SIG-M5 treated with dmso at 0.1 percent for 504 hours (cell line): ENCODE measurements around the gene PPP1R1B.

Experiments
- DNase-seq: peaks from one replicate; lab custom pipeline; 2025; ENCODE audit not compliant: unreplicated experiment; lab: John Stamatoyannopoulos, UW

Gene PPP1R1B

GRCh38 chr17:39631403-39631802 lies 4.7 kb downstream of the PPP1R1B start:
- no peak for DNase-seq

GRCh38 chr17:39632153-39632941 lies 5.6 kb downstream of the PPP1R1B start:
- DNase-seq = no peak

DNA sequence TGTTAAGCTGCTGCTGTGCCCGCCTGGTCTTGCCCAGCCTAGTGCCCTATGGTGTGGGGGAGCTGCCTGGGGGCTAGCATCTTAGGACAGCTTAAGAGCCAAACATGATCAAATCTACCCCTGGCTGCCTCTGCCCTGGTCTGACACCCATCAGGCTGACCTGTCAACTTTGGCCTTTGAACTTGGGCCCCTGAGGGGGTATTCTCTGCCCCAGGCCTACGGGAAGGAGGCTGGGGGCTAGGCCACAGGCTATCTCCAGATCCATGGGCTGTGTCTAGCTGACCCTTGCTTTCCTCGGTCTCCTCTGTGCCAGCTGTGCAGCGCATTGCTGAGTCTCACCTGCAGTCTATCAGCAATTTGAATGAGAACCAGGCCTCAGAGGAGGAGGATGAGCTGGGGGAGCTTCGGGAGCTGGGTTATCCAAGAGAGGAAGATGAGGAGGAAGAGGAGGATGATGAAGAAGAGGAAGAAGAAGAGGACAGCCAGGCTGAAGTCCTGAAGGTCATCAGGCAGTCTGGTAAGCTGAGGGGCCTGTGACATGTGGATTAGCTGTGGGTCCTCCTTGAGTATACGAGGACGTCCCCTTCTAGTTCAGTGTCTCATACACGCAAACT lies 6.9 kb downstream of the PPP1R1B start:
- no peak for DNase-seq

GRCh38 chr17:39634384-39634871 lies 7.7 kb downstream of the PPP1R1B start:
- DNase-seq = peak; percentile 61

- DNase-seq = no peak
These were observed 8.9 kb downstream of the PPP1R1B start for GRCh38 chr17:39635614-39636176.

- peak; percentile 32 for DNase-seq
These were observed 9.8 kb downstream of the PPP1R1B start for GRCh38 chr17:39636587-39636926.

GRCh38 chr17:39636927-39637736 lies 10.4 kb downstream of the PPP1R1B start, which contains the start of gene STARD3:
Gene STARD3, plus strand, starts transcription at chr17:39637144. Its CDS starts 16,388 bp downstream, at chr17:39653532.
- DNase-seq = peak; percentile 82

DNA sequence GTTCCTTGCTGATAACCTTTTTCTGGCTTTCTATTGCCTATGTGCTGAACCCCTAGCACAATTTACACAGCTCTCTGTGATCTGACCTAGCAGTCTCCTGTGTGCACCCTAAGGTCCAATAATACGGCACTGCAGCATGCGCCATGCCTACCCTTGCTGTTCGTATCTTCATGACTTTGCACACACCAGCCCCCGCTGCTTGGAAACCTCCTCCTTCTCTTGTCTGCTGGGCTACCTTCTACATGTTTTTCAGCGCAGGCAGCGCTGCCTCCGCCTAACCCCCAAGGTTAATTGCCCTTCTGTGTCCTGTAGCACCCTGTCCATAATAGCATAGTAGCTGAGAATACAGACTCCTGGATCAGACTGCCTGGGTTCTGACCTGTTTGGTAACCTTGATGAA lies 11.6 kb downstream of the PPP1R1B start:
- no peak for DNase-seq

DNA sequence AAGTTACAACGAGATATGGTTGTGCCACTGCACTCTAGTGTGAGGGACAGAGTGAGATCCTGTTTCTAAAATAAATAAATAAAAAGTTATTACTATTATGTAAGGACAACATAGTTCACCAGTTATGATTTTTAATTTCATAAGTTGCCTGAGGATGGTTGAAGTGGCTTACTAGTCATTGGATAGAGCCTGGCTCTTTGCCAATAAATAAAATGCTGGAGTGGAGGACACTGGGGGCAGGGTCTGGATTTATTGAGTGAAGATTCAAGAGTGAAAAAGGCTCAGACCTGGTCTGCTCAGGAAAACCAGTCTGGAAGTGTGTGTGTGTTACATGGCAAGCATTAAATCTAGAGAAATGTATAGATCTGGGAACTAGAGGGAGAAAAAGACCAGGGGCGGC lies 12.3 kb downstream of the PPP1R1B start:
- DNase-seq = no peak

DNA sequence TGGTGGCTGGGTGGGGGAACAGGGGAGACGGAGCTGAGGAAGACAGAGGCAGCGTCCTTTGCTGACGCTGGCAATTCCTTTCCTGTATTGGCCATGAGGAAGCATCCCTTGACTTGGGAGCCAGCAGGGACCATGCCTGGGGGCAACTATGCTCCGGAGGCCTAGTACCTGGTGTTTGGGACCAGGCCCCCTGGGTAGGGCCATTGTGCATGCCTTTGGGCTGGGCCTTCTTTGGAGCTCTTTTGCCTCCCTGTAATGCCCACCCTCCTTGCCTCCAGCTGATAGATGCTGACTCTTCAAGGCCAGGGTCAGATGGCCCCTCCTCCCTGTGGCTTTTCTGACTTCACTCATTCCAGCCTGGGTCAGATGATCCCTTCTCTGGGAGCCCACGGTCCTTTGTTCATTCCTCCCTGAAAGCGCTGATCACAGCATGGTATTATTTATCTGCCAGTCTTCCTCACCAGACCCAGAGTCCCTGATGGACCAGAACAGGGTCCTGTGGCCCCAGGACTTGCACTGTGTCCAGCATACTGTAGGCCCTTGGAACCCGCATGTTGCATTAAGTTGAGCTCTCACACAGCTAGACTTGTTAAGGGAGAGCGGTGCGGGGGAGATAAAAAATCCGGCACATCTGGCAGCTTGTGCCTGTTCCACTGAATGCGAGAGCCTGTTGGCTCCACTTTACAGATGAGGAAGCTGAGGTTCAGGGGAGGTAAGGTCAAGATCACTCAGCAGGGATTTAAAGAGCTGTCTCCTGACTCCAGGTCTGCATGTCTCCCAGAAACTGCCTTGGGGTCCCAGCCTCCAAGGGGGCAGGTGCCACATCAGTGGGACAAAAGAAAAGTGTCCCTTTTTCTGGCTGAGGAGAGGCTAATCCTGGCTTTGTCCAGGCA lies 13.1 kb downstream of the PPP1R1B start:
- no peak for DNase-seq

DNA sequence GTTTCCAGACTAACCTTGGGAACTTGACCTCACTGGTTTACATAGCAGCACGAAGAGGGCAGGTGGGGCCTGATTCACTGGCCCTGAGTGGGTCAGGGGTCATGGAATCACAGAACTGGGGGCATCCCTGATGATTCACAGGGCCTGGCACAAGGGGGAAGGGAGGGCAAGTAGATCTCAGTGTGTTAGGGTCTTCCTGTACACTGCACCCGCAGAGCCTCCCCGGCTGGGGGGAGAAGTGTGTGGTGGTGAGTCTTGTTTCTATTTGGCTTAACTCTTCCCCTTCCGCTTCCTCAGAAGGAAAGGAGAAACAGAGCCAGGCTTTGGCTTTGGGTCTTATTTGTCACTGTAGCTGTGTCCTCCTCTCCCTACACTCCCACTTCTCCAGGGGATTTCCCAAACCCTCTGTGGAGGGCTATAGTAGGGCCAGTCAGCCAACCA lies 13.9 kb downstream of the PPP1R1B start:
- DNase-seq = no peak

GRCh38 chr17:39641097-39641496 lies 14.3 kb downstream of the PPP1R1B start:
- no peak for DNase-seq

GRCh38 chr17:39641883-39642282 lies 15.1 kb downstream of the PPP1R1B start:
- no peak for DNase-seq

DNA sequence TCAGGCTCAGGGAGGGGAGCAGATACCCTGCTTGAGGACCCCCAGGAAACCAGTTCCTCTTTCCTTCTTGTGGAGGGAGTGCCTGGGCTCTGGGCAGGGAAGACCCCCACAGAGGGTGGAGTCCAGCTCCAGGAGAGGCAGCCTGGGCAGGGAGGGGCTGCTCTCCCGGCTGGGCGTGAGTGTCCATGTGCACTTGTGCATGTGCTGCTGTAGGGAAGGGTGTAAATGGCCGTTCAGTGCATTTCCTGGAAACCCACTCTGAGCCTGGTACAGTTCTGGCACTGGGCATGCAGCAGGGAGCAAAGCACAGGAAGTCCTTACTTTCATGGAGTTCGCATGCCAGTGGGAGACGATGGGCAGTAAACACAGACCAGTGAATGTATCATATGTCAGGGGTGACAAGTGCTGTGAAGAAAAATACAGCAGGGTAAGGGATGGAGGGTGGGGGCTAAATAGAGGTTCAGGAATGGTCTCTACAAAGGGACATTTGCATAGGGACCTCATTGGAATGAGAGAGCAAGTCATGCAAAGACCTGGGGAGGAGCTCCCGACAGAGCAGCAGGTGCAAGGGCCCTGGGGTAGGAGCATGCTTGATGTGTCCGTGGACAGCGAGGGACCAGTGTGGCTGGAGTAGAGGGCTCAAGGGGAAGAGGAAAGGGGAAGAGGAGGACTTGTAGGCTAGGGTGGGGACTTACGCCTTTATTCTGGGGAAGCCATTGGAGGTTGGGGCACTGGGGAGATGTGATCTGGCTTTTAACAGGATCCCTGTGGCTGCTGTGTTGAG lies 15.7 kb downstream of the PPP1R1B start:
- no peak for DNase-seq

DNA sequence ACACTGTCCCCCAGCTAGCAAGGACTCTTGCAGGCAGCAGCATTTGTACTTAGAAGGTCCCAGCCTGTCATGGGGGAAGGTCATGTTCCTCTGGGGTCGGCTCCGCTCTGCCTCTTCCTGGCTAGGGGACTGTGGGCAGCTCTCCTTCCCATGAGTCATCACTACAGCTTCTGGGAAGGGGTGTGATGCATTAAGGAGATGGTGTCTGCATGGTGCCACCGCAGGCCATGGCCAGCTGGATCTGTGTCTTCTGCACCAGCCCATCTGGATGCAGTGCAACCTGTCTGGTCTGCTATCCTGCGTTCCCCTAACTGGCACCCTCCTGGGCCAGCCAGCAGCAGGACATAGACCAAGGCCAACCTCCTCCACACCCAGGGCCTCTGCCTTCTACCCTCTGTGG lies 16.5 kb downstream of the PPP1R1B start:
- no peak for DNase-seq

DNA sequence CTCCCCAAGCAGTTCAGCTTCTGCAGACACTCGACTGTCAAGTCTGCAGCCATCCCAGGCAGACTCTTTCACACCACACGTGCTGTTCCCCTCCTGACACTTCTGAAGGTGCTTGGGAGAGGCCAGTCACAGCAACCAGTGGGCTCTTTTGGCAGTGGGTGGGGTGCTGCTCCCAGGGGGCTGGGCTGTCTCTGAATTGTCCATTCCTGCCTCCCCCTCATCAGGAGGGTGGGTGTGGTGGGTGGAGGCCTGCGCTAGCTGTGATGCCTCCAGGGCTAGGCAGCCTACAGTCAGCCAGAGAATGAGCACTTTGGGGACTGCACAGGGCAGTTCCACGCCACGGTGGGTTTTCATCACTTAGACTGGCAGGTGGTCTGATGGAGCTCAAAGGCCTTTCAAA lies 20.5 kb downstream of the PPP1R1B start:
- no peak for DNase-seq

- no peak for DNase-seq
These were observed 22.0 kb downstream of the PPP1R1B start for GRCh38 chr17:39648616-39649366.

DNA sequence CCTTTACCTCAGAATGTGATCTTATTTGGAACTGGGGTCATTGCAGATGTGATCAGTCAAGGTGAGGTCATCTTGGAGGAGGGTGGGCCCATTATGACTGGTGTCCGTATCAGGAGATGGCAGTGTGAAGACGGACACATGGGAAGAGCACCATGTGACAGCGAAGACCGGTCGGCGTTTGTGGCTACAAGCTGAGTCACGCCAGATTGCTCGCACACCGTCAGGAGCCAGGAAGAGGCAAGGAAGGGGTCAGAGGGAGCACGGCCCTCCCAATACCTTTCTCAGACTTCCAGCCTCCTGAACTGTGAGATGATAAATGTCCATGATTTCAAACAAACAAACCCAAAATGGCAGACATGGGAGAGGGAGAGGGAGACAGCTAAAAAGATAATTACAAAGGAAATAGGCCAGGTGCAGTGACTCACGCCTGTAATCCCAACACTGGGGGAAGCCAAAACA lies 23.4 kb downstream of the PPP1R1B start:
- no peak for DNase-seq
